ENCODE results near the gene MOAP1.

MOAP1 gene

DNA sequence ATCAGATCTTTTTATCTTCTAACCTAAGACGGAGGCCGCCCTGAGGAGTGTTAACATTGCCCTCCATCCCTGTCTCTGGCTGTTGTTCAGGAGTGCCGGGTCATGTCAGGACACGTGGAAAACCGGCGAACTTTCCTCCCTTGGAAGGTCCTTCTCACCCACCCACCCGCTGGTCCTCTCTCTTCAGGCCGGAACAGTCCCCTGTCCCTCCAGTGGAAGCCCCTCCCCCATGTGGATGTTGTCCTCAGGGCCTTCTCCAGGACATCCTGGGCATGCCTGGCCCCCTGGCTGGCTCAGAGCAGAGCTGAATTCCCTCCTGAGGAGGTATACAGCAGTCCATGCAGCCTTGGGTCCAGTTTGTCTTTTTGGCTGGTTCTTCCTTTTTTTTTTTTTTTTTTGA is 48.7 kb downstream of the MOAP1 start:
- TF ChIP-seq, protein P1, sequence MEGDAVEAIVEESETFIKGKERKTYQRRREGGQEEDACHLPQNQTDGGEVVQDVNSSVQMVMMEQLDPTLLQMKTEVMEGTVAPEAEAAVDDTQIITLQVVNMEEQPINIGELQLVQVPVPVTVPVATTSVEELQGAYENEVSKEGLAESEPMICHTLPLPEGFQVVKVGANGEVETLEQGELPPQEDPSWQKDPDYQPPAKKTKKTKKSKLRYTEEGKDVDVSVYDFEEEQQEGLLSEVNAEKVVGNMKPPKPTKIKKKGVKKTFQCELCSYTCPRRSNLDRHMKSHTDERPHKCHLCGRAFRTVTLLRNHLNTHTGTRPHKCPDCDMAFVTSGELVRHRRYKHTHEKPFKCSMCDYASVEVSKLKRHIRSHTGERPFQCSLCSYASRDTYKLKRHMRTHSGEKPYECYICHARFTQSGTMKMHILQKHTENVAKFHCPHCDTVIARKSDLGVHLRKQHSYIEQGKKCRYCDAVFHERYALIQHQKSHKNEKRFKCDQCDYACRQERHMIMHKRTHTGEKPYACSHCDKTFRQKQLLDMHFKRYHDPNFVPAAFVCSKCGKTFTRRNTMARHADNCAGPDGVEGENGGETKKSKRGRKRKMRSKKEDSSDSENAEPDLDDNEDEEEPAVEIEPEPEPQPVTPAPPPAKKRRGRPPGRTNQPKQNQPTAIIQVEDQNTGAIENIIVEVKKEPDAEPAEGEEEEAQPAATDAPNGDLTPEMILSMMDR (IDR thresholded peaks at IDR 0.05; ENCODE audit: low read length, missing control alignments) = no peak
- DNase-seq (ENCODE audit: low read depth) = no peak
- no peak overlapping the region for H3K4me3 ChIP-seq (replicated peaks; ENCODE audit: low read depth, low read length)

DNA sequence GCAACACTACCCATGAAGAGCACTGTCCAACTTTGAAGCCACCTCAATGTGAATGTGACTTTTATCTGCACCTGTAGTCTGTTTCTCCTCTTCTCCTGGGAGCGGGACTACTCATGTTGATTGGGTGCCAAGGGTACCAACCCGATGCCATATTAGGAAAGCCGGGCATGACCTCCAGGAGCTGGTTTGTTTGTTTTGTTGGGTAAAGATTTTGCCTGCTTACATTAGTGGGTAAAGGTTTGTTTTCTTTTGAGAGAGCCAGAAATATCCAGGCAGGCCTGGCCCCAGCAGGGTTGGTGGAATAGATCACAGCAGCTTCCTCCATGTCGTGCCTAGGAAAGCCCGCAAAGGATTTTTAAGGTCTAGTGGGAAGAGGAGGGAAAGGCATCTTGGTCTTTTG is 49.3 kb downstream of the MOAP1 start:
- no peak overlapping the region for H3K4me3 ChIP-seq (replicated peaks; ENCODE audit: low read depth, low read length)
- TF ChIP-seq, protein P1 (IDR thresholded peaks at IDR 0.05; ENCODE audit: low read length, missing control alignments) = no peak
- DNase-seq (ENCODE audit: low read depth) = no peak

DNA sequence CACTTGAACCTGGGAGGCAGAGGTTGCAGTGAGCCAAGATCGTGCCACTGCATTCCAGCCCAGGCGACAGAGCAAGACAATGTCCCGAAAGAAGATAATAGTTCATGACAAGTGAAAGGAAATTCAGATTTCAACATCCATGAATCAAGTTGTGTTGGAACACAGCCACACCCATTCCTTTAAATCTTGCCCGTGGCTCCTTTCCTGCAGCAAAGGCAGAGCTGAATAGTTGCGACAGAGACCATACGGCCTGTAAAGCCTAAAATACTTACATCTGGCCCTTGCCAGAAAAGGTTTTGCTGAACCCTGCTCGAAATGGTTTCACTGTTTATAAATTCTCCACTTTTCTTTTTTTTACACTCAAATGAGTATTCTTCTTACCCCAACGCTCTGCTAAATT is 51.2 kb downstream of the MOAP1 start:
- TF ChIP-seq, protein P1 (IDR thresholded peaks at IDR 0.05; ENCODE audit: low read length, missing control alignments) = no peak
- H3K4me3 ChIP-seq (replicated peaks; ENCODE audit: low read depth, low read length) = no peak overlapping the region
- DNase-seq (ENCODE audit: low read depth) = peak; percentile 89

DNA sequence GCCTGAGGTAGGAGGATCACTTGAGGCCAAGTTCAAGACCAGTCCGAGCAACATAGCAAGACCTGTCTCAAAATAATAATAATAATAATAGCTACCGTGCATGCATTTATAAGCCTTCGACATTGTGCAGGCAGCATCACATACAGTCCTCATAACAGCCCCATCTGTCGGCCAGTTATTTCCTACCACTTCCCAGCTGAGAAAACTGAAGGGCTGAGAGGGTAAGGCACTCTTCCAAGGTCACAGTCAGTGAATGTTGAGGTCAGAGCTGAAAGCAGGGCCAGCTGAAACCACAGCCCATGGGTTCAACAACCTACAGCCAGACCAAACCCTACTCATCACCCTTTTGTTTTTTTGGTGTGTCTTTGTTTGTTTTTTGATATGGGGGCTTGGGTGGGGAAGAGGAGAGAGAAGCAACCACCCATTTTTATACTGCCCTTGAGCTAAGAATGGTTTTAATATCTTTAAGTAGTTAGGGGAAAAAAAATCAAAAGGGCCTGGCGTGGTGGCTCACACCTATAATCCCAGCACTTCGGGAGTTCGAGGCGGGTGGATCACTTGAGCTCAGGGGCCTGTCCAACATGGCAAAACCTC is 52.1 kb downstream of the MOAP1 start:
- DNase-seq (ENCODE audit: low read depth) = peak; percentile 51
- H3K4me3 ChIP-seq (replicated peaks; ENCODE audit: low read depth, low read length) = no peak overlapping the region

More for the DNA sequence above, 52.1 kb downstream of the MOAP1 start:
- TF ChIP-seq, protein P1 (IDR thresholded peaks at IDR 0.05; ENCODE audit: low read length, missing control alignments) = peak; percentile 53
